Stimulated activated naive CD8-positive, alpha-beta T cell treated with anti-CD3 and anti-CD28 coated beads, Interleukin-15, amount 100 ng/mL, for 72 hours (primary cell): ENCODE results near the gene HIC2.
A peak's percentile ranks its signal among the peaks of the same experiment; 100 is the strongest.
"Not testable (repeated sequence)": the region's sequence is repeated elsewhere in the genome, so short reads cannot be mapped to it uniquely, and the experiment has no call there.

ENCODE experiments used
- ATAC-seq: fragments of 150-1000 bp; cut with Tn5 transposase; 2 replicates; pipeline ENCODE4 v1.10.0; 2021; ENCODE audit warnings: mild to moderate bottlenecking, moderate library complexity
- DNase-seq, 2 donors: peaks; one replicate each; pipeline ENCODE4 v3.0.0; 2021 to 2022
- H3K27ac Mint-ChIP-seq, 2 donors: one replicate each; pipeline ENCODE4 v1.8.0; 2022; ENCODE audit warnings: mild to moderate bottlenecking in 2 of 2, mixed read lengths in 2 of 2, moderate library complexity in 2 of 2
- H3K27me3 Mint-ChIP-seq: one replicate; pipeline ENCODE4 v1.8.0; 2022; ENCODE audit warnings: mixed read lengths
- H3K4me1 Mint-ChIP-seq: one replicate; pipeline ENCODE4 v1.8.0; 2022; ENCODE audit warnings: mild to moderate bottlenecking, mixed read lengths
- H3K4me3 Mint-ChIP-seq, 2 donors: one replicate each; pipeline ENCODE4 v1.8.0; 2022; ENCODE audit warnings: mild to moderate bottlenecking in 2 of 2, mixed read lengths in 2 of 2, moderate library complexity in 1 of 2
- H3K9me3 Mint-ChIP-seq, 2 donors: one replicate each; pipeline ENCODE4 v1.8.0; 2022; ENCODE audit warnings: mixed read lengths in 2 of 2

HIC2 gene

DNA sequence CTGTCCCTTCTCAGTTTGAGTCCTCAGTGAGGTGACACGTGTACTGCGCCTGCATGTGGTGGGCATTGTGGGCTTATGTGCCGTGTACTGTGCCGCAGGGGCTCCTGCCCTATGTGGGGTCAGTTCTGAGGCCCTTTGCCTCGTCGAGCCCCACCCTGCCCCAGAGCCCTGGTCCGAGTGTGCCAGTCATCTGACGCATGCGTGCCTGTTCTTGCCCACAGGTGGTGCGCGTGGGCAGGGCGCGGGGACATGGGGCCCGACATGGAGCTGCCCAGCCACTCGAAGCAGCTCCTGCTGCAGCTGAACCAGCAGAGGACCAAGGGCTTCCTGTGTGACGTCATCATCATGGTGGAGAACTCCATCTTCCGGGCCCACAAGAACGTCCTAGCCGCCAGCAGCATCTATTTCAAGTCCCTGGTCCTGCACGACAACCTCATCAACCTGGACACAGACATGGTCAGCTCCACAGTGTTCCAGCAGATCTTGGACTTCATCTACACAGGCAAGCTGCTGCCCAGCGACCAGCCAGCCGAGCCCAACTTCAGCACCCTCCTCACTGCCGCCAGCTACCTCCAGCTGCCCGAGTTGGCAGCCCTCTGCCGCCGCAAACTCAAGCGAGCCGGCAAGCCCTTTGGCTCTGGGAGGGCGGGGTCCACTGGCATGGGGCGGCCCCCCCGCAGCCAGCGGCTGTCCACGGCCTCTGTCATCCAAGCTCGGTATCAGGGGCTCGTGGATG lies 27.7 kb downstream of the HIC2 start:
- Mint-ChIP-seq H3K27ac (no peak overlapping the region), H3K27me3 (no peaks in the 10 kb centered on the region)

GRCh38 chr22:21445437-21446127 lies 28.4 kb downstream of the HIC2 start:
- ATAC-seq (no peak), DNase-seq (peak in 1 of 2 donors; percentile 4)
- Mint-ChIP-seq H3K27ac (no peak overlapping the region), H3K4me1 (no peaks in the 10 kb centered on the region), H3K4me3 (no peak overlapping the region), H3K27me3 (no peaks in the 10 kb centered on the region), H3K9me3 (no peaks in the 10 kb centered on the region)

More for the DNA sequence above, 27.7 kb downstream of the HIC2 start:
- no peak overlapping the region for H3K4me3 Mint-ChIP-seq
- H3K4me1 Mint-ChIP-seq, result no peaks in the 10 kb centered on the region
- ATAC-seq (no peak), DNase-seq (peak in 1 of 2 donors; percentile 4)
- no peaks in the 10 kb centered on the region for H3K9me3 Mint-ChIP-seq

DNA sequence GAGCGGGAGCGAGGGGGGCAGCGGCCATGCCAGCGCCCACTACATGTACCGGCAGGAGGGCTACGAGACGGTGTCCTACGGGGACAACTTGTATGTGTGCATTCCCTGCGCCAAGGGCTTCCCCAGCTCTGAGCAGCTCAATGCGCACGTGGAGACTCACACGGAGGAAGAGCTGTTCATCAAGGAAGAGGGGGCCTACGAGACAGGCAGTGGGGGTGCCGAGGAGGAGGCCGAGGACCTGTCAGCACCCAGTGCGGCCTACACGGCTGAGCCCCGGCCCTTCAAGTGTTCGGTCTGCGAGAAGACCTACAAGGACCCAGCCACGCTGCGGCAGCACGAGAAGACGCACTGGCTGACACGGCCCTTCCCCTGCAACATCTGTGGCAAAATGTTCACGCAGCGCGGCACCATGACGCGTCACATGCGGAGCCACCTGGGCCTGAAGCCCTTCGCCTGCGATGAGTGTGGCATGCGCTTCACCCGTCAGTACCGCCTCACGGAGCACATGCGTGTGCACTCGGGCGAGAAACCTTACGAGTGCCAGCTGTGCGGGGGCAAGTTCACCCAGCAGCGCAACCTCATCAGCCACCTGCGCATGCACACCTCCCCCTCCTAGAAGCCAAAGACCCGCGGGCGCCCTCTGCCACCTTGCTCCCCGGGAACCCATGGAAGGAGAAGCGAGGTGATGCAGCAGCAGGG lies 29.1 kb downstream of the HIC2 start:
- ATAC-seq (no peak), DNase-seq (no peak)
- H3K4me1 Mint-ChIP-seq, result no peaks in the 10 kb centered on the region
- no peak overlapping the region for H3K27ac Mint-ChIP-seq
- H3K4me3 Mint-ChIP-seq, result no peak overlapping the region
- no peaks in the 10 kb centered on the region for H3K27me3 Mint-ChIP-seq
- no peaks in the 10 kb centered on the region for H3K9me3 Mint-ChIP-seq

GRCh38 chr22:21446827-21447690 lies 29.9 kb downstream of the HIC2 start:
- DNase-seq, result no peak
- H3K4me3 Mint-ChIP-seq, result no peak overlapping the region
- no peaks in the 10 kb centered on the region for H3K4me1 Mint-ChIP-seq
- H3K9me3 Mint-ChIP-seq, result no peaks in the 10 kb centered on the region
- H3K27me3 Mint-ChIP-seq, result no peaks in the 10 kb centered on the region
- no peak overlapping the region for H3K27ac Mint-ChIP-seq
- ATAC-seq, result no peak

DNA sequence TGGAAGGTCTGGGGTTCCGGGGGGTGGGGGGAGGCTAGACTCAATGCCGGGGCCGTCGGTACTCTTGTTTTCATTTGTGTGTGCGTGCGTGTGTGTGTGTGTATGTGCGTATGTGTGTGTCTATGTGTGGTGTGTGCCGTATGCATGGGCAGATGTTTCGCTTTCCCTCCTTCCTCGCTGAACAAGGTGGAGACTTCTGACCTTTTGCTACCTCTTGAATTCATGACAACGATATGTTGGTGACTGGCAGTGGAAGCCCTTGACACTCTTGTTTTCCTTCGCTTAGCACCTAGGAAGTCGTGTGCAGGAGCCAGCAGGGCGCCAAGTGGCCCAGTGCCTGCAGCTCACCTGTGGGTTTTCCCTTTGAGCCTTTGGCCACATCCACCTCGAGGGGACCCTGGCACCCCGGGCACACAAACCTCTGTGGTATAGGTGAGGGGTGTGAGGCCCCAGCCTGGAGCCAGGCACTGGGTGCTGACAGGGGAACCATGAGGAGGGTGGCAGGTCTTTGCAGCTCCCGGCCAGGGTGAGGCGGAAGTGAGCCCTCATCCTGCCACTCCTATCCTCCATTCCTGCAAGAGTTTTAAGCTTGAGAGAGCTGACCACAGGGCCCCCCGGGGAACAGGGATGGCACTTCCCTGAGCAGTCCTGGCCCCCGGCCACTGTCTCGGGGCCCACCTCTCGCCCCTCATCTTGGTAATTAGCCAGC lies 30.7 kb downstream of the HIC2 start:
- Mint-ChIP-seq H3K27me3 (no peaks in the 10 kb centered on the region), H3K4me1 (no peaks in the 10 kb centered on the region), H3K4me3 (no peak overlapping the region), H3K9me3 (no peaks in the 10 kb centered on the region), H3K27ac (no peak overlapping the region)
- ATAC-seq (no peak), DNase-seq (no peak)

DNA sequence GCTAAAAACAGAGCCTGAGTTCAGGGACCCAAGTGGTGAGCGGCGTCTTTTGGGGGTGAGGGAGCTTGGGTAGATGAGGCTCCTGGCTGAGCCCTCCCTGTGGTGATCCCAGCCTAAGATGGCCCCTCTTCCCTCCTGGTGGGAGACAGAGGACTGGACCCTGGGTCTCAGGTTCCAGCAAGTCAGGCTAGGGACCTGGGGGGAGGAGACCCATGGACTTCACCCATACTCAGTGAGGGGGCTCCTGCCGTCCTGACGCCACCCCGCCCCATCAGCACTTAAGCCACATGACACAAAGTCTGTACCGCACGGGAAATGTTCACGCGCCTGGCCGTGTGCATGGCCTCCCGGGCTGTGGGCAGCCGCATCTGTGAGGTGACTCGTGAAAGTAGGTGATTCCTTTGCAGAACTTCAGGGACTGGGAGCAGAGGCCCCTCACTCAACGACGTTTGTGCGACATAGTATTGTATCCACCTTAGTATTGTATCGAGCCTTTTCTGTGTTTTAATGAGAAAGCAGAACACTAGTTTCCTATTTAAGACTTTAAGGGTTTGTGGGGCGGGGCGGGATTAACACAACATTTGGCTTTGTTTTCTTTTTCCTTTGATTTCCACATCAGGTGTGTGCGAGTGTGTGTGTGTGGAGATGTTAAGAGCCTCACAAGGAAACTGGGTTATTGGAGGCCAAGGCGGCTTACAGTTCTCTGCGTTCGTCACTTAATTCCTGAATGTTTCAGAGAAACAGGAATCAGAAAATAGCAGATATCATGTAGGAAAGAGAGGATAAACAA lies 31.7 kb downstream of the HIC2 start:
- Mint-ChIP-seq H3K27me3 (no peaks in the 10 kb centered on the region), H3K4me1 (no peaks in the 10 kb centered on the region), H3K4me3 (no peak overlapping the region), H3K9me3 (no peaks in the 10 kb centered on the region), H3K27ac (peak overlapping the region in 1 of 2 donors; percentile 72)
- ATAC-seq, result no peak
- no peak for DNase-seq

- Mint-ChIP-seq H3K27ac (no peak overlapping the region), H3K9me3 (no peaks in the 10 kb centered on the region), H3K27me3 (no peaks in the 10 kb centered on the region), H3K4me3 (no peak overlapping the region), H3K4me1 (no peaks in the 10 kb centered on the region)
- peak in 1 of 2 donors; percentile 3 for DNase-seq
- no peak for ATAC-seq
Measured at GRCh38 chr22:21449531-21450319, 32.6 kb downstream of the HIC2 start.

DNA sequence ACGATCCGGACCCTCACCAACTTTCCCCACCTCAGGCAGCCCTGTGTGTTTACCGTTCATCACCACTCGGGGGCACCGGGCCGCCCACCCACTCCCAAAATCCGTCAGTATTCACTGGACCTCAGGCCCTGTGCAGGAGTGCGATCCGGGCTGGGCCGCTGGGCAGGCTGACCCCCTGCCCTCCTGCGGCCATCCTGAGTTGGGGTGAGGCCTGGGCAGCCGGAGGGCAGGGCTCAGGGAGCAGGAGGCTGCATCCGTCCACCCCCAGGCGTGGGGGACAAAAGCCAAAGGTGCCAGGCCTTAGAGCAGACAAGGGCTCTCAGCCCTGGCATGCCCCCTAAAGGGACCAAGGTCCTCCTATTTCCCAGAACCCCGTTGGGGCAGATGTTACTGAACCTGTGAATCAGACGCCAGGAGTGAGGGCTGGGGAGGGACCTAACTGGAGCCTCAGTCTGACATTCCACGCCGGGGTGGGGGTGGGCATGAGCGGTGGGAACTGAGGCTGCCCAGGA lies 33.2 kb downstream of the HIC2 start:
- Mint-ChIP-seq H3K4me3 (no peak overlapping the region), H3K27ac (peak overlapping the region in 1 of 2 donors; percentile 9), H3K27me3 (no peaks in the 10 kb centered on the region), H3K9me3 (no peaks in the 10 kb centered on the region), H3K4me1 (no peaks in the 10 kb centered on the region)
- DNase-seq (no peak), ATAC-seq (peak; percentile 28)

DNA sequence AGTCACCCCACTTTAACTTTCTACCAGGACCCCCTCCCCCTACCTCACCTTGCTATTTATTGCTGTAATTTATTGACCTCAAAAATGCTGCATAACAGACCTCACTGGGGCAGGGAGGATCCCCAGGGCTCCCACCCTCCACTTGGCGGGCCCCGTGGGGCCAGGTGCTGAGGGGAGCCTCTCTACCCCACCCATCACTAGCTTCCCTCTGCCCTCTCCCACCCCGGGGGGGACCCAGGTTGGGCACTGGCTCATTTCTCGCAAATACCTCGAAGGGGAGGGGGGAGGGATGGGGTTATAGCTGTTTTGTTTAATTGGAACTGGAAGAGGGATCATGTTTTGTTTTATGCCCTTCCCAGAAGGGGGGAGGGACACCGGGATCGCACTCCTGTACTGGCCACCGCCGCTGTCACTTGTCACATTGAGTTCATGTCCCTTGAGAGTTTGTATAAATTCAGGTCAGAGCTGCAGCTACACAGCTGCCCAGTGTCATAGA lies 33.7 kb downstream of the HIC2 start:
- no peak overlapping the region for H3K4me3 Mint-ChIP-seq
- no peaks in the 10 kb centered on the region for H3K4me1 Mint-ChIP-seq
- peak; percentile 31 for ATAC-seq
- no peak overlapping the region for H3K27ac Mint-ChIP-seq
- H3K27me3 Mint-ChIP-seq, result no peaks in the 10 kb centered on the region
- H3K9me3 Mint-ChIP-seq, result no peaks in the 10 kb centered on the region
- DNase-seq, result no peak

GRCh38 chr22:21451545-21452520 lies 34.7 kb downstream of the HIC2 start:
- no peak for ATAC-seq
- H3K9me3 Mint-ChIP-seq, result no peaks in the 10 kb centered on the region
- DNase-seq, result peak in 1 of 2 donors; percentile 5

DNA sequence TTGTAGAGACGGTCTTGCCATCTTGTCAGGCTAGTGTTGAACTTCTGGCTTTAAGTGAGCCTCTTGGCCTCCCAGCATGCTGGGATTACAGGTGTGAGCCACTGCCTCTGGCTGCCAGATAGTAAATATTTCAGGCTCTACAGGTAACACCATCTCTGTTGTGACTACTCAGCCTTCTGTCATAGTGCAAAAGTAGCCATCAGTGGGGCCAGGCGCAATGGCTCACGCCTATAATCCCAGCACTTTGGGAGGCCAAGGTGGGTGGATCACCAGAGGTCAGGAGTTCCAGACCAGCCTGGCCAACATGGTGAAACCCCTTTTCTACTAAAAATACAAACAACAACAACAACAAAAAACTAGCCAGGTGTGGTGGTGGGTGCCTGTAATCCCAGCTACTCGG lies 35.5 kb downstream of the HIC2 start:
- H3K9me3 Mint-ChIP-seq, H3K4me3 Mint-ChIP-seq, H3K4me1 Mint-ChIP-seq, H3K27ac Mint-ChIP-seq, ATAC-seq, H3K27me3 Mint-ChIP-seq, DNase-seq: not testable (repeated sequence)

More at GRCh38 chr22:21451545-21452520, 34.7 kb downstream of the HIC2 start:
- H3K4me3 Mint-ChIP-seq, result no peak overlapping the region
- H3K27me3 Mint-ChIP-seq, result no peaks in the 10 kb centered on the region
- no peaks in the 10 kb centered on the region for H3K4me1 Mint-ChIP-seq
- no peak overlapping the region for H3K27ac Mint-ChIP-seq

- H3K4me3 Mint-ChIP-seq, H3K27ac Mint-ChIP-seq, H3K9me3 Mint-ChIP-seq, H3K4me1 Mint-ChIP-seq, DNase-seq, ATAC-seq, H3K27me3 Mint-ChIP-seq: not testable (repeated sequence)
Measured at GRCh38 chr22:21454998-21455333, 37.8 kb downstream of the HIC2 start.
